ENCODE measurements around the gene ATP2B3.

ATP2B3 gene

DNA sequence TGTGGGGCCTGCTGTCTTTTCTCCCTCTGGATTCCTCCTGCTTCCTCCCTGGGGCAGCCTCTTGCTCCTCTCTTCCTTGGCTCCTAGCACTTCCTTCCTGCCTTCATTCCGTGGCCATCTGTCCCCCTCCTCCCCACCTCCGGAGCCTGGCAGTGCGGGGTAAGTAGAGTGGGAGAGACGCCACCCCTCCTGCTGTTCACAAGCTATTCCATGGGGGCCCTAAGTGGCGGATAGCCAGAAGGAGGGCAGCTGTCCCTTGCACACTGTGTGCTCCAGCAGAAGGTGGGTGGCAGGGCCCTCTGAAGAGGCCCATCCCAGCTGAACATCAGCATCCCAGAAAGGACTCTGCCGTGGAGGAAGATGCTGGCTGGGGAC, 54.1 kb downstream of the ATP2B3 start:
- DNase-seq (ENCODE audit: low read depth): no peak

DNA sequence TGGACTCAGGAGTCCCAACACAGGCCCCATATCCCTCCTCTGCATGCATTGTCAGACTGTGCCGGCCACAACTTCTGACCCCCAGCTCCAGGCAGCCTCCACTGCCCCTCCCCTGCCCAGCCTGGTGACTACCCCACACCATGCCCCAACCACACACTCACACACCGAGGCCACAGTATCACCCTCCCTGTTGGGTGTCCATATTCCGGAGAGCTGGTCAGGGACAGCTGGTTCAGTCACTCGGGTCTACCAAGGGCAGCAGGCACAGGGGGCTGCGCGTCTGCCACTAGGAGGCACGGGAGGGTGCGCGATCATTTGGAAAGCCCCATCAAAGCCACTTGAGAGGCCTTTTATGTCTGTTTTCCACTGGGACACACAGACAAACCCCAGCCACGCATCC, 55.2 kb downstream of the ATP2B3 start:
- DNase-seq (ENCODE audit: low read depth): no peak

DNA sequence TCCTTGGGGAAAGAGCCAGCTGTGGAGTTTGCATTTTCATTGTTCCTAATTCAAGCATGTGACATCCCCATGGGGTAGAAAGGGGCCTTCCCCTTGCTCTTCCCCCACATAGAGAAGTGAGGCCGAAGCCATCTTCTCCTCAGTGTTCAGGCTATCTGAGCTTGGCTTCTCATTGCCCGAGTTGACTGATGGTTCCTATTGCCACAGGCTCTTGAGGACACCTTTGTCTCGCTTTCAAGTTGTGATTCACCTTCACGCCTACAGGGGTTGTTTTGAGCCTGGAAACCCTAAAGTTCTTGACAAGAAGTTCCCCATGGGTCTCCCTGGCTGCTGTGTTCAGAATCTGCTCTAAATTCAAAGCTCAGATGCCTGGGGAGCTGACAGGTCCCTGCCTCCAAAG, 56.5 kb downstream of the ATP2B3 start:
- DNase-seq (ENCODE audit: low read depth): no peak

DNA sequence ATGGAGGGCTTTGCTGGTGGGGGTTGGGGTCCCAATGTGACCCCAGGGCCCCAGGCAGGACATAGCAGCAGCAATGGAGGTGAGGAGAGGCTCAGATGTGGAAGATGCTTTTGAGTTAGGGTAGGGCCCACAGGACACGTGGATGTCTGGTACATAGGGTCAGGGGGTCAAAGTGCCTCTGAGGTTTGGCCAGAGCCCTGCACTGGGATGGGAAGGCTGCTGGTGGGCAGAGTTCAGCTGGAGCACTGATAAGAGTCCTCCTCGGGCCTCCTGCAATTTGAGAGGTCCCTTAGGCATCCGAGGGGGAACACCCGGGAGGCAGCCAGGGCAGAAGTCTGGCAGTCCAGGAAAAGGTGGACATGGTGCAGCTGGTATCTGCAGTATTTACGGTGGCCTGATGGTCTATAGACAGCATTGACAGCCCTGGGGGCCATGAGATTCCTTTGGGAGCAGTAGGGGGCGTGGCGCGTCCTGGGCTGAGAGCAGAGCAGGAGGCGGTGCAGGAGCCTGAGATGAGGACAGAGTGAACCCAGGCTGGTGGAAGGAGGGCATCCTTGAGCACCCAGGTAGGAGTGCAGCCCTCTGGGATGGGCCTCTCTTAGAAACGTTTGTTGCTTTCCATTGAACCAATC, 58.9 kb downstream of the ATP2B3 start:
- DNase-seq (ENCODE audit: low read depth): no peak

DNA sequence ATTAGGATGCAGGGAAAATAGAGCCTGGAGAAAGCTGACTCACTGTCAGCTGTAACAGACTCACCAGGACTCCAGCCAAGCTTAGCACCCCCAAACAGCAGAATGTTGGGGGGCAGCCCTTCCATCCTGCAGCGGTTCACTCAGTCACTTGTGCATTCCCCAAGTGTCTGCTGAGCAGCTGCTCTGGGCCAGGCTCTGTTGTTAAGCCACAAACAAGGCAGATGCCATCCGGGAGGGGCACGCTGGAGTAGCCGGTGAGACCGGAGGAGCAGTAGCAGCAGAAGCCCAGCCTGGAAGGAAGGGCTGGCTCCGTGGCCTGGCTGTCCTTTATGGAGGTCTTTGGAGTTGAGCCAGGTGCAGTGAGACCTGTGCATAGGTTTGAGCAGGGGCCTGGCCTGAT, 59.5 kb downstream of the ATP2B3 start:
- DNase-seq (ENCODE audit: low read depth): no peak

DNA sequence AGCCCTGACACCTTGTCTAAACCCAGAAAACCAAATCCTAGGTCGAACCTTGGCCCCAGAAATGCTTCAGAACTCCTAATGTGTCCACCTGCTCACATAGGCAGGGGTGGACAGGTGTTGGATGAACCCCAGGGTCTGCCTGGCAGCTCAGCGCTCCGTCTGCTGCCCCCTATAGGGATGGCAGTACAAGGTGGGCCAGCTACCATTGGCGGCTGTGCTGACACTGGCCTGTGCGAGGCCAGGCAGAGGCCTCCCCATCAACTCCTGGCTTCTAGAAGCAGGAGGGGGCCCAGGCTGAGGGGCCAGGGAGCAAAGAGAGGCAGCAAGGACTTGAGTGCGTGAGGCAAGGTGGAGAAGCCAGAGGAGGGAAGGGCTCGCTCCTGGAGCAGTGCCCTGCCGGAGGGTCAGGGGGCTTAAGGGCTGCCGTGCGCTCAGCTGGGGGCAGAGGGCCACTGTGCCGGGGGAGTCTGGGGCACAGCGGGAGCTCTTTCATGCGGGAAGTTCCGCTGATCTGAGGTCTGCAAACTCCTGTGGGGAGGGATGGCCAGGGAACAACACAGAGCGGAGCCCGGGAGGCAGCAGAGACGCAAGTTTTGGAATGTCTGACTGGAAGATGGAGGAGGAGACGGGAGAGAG, 60.9 kb downstream of the ATP2B3 start:
- DNase-seq (ENCODE audit: low read depth): no peak

DNA sequence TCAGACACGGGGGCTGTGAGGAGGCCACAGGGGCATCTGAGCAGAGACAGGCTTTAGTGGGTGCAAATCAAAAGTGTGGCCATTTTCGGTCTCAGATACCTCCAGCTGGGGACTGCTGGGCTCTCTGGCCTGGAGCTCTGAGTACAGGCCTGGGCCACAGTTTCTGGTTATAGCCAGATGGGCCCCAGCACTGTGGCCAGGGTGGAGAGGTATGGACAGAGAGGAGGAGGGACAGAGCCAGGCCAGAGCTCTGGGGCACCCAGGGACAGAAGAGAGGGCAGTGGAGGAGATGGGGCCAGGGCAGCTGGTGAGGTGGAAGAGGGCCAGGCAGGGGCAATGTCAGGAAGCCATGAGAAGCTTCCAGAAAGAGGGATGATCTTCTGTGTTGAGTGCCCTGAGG, 61.4 kb downstream of the ATP2B3 start:
- DNase-seq (ENCODE audit: low read depth): no peak

DNA sequence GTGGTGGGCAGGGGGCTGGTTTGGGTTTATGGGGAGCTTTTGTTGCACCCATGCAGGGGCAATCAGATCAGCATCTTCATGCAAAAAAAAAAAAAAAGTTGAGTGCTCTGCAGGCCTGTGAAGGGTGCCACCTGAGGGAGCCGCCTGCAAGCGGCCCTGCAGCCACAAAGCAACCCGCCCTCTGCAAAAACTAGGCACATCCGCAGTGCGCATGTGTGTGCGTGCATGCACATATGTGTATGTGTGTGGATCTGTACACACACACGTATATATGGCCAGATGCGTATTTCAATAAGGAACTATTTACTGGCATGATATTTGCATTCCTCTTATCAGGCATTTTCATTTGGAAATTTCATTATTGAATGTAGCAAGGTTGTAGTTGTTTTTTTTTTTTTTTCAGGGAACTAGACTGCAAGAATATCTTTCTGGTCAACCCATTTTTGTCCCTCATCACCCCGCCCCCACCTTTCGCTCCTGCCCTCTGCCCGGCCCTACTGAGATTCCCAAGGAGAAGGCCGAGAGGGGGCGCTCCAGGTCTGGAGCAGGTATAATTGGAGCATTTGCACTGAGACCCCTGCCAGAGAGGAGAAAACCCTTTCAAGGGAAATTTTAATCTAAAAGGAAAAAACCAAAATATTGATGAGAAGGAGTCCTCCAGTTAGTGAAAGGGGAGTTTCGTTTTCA, 63.4 kb downstream of the ATP2B3 start:
- DNase-seq (ENCODE audit: low read depth): no peak

DNA sequence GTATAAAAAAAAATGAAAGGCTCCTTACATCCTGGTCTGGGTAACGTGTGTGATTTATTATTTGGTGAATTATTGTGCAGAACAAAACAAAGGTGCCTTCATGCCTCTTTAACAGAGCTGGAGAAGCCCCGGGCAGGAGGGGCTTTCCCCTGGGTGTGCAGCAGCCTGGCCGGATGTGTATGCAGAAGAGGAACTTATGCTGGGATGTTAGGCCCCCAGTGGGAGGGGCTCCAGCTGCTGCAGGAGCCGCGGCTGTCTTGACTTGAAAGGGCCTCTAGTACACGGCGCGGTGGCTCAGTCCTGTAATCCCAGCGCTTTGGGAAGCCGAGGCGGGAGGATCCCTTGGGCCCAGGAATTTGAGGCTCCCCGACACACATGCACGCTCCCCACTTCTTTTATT, 65.5 kb downstream of the ATP2B3 start:
- DNase-seq (ENCODE audit: low read depth): no peak

DNA sequence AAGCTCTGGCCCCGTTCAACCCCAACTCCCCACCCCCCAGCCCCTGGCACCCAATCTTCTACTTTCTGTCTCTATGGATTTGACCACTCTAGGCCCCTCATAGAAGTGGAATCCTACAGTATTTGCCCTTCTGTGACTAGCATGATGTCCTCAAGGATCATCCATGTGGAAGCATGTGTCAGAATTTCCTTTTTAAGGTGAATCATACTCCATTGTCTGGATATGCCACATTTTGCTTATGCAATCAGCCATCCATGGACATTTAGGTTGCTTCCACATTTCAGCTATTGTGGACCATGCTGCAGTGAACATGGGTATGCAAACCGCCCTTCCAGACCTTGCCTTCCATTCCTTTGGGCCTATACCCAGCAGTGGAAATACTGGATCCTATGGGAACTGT, 66.0 kb downstream of the ATP2B3 start:
- no peak for DNase-seq (ENCODE audit: low read depth)

DNA sequence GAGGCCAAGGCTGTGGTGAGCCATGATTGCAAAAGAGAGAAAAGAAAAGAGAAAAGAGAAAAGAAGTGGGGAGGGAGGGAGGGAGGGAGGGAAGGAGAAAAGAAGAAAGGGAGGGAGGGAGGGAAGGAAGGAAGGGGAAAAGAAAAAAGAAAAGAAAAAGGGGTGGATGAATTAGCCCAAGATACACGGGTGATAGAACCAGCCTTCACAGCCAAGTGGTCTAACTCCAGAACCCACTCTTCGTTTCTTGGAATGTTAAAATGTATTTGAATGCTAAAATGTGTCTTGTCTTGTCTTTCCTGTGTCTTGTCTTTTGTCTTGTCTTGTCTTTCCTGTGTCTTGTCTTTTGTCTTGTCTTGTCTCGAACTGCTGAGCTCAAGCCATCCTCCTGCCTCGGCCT, 68.4 kb downstream of the ATP2B3 start:
- no peak for DNase-seq (ENCODE audit: low read depth)

DNA sequence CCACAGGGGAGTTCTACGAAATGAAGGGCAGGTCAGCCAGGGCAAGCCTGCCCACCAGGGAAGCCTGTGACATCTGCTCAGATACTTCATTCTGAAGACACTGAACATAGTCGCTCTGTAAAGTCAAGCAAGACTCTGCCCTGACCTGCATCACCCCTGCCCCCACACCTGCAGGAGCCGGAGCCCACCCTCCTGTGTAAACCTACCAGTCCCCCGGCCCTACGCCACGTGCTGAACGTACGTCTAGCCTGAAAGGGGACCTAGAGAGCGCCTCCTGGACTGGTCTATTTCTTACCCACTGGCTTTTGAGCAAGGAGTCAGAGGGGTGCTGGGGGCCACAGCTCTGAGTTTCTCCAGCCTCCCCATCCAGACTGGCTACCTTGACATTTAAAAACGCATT, 69.9 kb downstream of the ATP2B3 start:
- DNase-seq (ENCODE audit: low read depth): no peak

DNA sequence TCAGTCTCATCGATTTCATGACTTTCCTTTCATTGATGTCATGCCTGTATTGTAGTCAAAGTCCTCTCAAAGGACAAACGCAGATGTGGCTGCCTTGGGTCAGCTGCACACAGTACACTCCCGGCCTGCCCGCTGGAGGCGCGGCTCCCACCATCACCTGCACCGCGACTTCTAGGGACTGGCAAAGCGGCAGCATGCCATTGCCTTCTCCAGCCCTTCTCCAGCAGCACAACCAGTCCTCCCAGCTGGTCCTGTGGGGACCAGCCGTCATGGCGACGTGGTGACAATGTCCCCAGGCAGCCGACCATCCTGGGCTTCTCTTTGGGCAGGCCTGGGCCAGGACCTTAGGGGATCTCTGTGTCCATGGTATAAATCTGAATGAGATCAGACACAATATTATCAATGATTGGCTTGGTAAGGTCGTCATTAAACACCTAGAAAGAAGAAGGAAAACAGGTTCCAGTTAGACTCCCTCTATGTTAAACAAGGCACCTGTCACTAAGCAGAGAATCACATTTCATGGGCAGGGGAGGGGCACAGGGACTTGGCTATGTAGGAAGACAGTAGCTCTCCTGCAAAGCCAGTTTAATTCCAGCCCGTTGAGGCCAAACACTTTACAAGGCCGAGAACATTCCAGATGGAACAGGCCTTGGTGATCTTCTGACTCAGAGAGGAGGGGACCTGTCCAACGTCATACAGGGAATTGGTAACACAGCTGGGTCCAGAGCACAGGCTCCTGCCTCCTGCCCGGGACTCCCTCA, 70.8 kb downstream of the ATP2B3 start:
- no peak for DNase-seq (ENCODE audit: low read depth)

DNA sequence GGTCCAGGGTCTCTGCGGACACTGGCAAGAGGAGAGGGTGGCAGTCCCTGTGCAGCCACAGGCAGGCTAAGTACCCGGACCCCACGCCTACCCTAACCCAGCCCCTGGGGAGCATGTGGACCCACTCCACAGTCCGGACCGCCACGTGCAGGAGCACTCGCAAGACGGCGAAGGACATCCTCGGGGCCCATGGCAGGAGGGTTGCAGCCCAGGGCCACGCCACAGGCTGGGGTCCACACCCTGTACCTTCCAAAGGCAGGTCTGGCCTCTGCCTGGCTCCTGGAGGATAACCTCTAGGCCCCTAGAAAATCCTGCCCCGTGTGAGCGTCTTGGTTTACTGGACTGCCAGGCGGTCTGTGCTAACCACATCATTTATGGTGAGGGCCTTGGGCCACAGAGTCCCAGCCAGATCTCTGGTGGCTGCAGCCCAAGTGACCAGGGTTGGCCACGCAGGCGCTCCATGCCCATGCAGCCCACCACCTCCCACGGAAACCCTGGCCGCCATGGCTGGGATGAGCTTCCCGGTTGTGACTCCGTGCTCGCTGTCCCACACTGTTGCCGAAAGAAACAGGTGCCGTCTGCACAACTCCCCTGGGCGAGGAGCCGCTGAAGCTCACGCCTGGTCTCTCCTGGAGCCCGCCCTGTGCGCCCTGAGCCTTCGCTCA, 71.5 kb downstream of the ATP2B3 start:
- DNase-seq (ENCODE audit: low read depth): no peak

DNA sequence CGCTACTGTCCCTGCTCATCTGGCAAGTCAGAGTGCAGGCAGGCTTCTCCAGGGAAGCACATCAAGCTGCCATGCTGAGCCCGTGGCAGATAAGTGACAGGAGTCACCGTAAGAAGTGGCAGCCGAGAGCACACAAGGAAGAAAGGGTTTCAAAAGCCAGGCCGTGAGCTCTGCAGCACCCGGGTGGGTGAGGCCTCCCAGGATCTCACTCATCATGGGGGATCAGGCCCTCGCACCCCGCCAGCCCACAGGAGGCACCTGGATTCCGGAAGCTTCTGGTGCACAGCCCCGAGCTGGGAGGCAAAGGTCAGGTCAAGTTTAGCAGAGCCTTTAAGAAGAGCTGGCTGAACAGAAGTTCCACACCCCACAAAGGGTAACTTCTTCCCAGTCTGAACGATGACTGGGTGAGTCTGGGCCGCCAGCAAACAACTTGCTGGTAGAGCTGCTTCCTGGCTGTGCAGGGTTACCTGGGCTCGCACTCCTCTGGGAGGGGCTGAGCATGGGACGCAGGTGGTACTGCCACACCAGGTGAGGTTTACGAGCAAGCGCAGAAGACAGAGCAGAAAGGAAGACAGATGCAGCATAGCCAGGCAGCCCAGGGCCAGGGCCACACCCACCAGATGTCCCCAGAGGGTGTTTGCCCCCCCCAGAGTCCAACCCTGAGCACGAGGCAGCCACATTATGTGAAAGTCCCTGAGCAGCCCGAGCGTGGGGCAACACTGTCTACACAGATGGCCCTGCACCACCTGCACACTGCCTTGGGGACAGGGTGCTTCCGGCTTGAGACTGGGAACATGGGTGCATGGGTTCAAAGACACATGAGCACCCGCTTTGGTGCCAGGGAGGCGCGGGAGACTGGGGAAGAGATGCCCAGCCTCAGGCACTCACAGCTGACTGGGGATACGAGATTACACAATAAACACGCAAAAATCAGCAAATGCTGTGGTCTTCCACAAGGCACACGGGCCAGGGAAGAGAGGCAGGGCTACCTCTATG, 73.8 kb downstream of the ATP2B3 start:
- DNase-seq (ENCODE audit: low read depth): no peak

DNA sequence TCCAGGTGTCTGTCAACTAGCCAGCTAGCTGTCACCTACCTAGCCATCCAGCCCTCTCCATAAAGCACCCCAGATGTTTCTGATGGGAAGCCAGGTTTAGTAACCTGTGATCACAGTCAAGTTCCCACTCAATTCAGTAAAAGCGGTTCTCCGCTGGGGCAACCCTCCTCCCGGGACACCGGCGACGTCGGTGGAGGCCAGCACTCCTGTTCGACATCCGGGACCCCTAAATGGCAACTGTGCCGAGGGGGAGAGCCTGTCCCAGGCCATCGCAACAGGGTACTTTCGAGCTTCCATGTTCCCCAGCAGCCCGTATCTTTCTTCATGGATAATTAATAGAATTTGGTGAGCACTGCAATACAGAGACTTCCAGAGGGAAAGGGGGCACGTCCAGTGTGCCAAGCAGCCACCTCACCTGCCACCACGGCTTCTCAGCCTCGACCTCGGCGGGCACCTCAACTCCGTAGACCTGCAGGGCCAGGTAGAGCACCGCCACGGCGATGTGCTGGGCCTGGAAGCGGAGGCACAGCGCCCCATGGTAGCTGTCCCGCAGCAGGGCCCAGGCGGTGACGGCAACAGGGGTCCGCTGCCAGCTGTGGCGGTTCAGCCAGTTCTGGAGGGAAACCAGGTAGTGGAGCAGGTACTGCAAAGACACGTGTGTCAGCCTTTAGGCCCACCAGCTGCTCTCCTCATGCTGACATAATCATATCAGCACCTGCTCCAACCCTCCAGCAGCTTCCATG, 74.8 kb downstream of the ATP2B3 start:
- DNase-seq (ENCODE audit: low read depth): no peak

DNA sequence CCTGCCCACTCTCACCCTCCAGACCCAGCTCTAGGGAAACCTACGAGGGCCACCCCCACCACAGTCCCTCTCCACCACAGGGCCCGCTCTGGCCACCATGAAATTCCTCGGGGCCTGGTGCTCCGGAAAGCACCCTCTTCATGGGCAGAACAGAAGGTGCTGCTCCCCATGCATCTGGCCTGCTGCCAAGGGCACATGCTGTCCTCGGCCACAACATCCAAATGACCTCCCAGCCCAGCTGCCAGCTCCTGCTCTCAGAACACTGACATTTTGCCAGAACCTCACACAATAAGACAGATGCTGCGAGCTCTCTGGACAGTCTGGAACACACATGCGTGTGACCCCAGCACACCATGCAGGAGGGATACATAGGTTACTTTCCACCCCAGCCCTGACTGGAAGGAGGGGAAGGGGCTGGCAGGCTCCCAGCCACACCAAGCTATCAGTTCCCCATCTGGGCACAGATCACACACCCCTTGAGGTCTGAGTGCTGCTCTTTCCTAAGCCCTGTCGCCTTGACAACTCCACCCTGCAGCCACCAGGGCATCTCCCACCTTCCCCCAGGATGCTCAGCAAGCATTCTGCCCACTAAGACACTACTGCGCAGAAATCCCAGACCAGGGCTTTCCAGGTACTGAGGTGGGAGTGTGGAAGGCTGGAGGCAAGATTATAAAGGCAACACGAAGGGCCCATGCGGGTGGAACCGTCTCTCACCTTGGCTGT, 75.7 kb downstream of the ATP2B3 start:
- DNase-seq (ENCODE audit: low read depth): no peak

DNA sequence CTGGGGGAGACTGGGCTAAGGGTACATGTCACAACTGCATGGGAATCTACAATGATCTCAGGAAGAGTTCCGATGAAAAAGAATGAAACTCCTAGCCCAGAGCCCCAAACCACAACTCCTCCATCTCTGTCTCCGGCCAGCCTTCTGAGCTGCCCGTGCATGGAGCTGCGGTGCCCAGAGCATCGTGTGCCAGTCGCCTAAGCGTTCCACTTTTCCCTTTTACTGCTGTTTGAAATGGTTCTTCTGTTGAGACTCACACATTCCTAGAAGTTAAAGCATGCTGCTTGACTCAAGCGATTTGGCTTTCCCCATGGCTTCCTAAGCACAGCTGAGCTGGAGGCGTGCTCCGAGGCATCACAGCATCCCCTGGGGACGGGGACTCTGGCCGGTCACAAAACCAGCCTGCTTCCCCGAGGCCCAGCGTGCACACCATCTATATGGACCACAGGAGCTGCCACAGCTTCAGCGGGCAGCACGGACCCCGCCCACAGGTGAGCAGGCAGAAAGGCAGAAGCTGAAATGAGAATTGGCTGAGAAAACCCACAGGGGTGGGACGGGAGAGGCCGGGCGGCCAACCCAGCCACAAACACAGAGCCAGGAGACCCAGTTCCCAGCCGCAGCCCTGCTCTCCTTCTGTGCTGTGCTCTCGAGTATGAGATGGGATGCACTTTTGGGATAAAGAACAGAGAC, 76.5 kb downstream of the ATP2B3 start:
- DNase-seq (ENCODE audit: low read depth): no peak

DNA sequence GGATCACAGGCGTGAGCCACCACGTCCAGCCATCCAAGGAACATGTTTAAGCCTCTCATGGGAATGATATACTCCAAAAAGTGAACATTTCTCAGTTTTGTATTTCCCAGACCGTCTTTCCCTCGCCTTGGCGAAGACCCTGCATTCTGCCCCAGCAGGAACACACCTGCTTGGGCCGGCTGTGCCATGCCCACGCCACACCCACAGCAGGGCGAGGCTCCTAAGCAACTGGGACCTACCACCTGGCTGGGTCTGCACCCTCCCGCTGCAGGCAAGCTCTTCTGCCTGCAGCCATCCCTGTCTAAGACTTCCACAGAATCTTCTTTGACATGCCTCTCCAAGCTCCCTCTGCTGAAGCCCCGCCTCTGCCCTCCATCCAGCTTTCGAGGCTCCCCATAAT, 77.9 kb downstream of the ATP2B3 start:
- no peak for DNase-seq (ENCODE audit: low read depth)
